22Rv1 (cell line): ENCODE measurements around the gene TMC4.

Experiments
- ZFX ChIP-seq: fragments of 450-650 bp; IDR thresholded peaks from 2 replicates; pipeline ENCODE4 v1.6.1; 2017; ENCODE audit warnings: antibody characterized with exemption, borderline replicate concordance
- TF ChIP-seq, protein P1 (sequence below): fragments of 450-650 bp; IDR thresholded peaks from 2 replicates; pipeline ENCODE4 v1.5.1; 2017; ENCODE audit warnings: mild to moderate bottlenecking

GRCh38 chr19:54186351-54186750, 13.4 kb upstream of the TMC4 start:
- TF ChIP-seq, protein P1, sequence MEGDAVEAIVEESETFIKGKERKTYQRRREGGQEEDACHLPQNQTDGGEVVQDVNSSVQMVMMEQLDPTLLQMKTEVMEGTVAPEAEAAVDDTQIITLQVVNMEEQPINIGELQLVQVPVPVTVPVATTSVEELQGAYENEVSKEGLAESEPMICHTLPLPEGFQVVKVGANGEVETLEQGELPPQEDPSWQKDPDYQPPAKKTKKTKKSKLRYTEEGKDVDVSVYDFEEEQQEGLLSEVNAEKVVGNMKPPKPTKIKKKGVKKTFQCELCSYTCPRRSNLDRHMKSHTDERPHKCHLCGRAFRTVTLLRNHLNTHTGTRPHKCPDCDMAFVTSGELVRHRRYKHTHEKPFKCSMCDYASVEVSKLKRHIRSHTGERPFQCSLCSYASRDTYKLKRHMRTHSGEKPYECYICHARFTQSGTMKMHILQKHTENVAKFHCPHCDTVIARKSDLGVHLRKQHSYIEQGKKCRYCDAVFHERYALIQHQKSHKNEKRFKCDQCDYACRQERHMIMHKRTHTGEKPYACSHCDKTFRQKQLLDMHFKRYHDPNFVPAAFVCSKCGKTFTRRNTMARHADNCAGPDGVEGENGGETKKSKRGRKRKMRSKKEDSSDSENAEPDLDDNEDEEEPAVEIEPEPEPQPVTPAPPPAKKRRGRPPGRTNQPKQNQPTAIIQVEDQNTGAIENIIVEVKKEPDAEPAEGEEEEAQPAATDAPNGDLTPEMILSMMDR = no peak
- no peak for TF ChIP-seq ZFX
